ENCODE data around the gene SEBOX. TPM values are rescaled to one million over a fixed set of nuclear protein-coding genes. Genes with fewer than 3 reads are reported as not detected.

The SEBOX gene
- total and polyA plus RNA-seq, 2 donors (not counting 1 experiment from before 2014, with no cell fraction given) = not detected

DNA sequence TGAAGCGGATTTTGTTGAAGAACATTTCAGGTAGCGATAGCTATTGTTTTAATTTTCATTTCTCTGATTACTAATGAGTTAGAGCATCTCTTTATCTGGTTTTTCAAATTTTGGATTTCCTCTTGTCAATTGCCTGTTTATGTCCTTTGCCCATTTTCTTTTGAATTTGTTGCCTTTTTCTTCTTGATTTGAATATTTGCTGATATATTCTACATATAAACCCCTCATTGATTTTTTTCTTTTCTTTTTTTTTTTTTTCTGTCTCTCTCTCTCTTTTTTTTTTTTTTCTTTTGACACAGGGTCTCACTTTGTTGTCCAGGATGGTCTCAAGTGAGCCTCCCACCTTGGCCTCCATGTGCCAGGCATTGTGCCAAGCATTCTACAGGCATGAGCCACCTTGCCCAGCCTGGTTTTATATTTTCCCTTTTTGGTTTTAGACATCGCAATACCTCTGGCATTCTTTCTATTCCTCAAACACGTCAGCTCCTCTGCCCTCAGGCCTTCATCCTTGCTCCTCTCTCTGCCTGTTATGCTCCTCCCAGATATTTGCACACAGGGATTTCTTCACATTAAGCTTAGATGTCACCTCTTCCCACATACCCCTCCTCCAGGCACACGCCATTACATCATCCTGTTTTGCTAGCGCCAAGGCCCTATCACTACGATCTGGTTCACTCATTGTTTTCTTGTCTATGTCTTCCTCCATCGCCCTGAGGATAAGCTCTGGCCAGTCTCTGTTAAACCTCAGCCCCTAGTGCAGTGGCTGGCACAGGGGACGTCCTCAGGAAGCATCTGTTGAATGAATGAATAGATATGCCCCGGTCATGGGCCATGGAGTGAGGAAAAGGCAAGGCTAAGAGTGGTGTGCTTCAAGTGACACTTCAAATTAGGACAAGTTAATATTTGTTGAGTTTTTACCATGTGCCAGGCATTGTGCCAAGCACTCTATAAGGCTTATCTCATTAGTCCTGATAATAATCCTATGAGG, 15.1 kb upstream of the SEBOX start:
- peaks cover 16% of the 10 kb centered on the region for H3K79me2 ChIP-seq (ENCODE audit: control insufficient read depth, insufficient read depth, low read length)
- H2AFZ ChIP-seq (ENCODE audit: insufficient read depth, low read depth, low read length, poor library complexity, severe bottlenecking) = no peak overlapping the region
- H3K36me3 ChIP-seq (replicated peaks in 1 of 2; ENCODE audit: control extremely low read depth in 1 of 2, control insufficient read depth in 1 of 2, extremely low read depth in 1 of 2, insufficient read depth in 2 of 2, low read length in 1 of 2) = no peaks in the 10 kb centered on the region
- H3K27me3 Mint-ChIP-seq = peaks cover 23% of the 10 kb centered on the region
- peaks cover 21% of the 10 kb centered on the region for H3K4me1 Mint-ChIP-seq
- no peaks in the 10 kb centered on the region for H3K9me3 Mint-ChIP-seq (ENCODE audit: insufficient read depth)
- H3K27ac Mint-ChIP-seq = no peak overlapping the region
- no peak overlapping the region for H3K4me3 ChIP-seq (ENCODE audit: control extremely low read depth in 1 of 5, extremely low read depth in 1 of 5, insufficient read depth in 1 of 5, low read depth in 2 of 5, low read length in 4 of 5)
- H3K9ac ChIP-seq (ENCODE audit: low read length) = no peak overlapping the region
- no peak overlapping the region for H3K27ac ChIP-seq (ENCODE audit: low read length in 2 of 2)
- no peak for ATAC-seq (ENCODE audit: low read depth)
- no peak for DNase-seq
- TF ChIP-seq EZH2 (IDR thresholded peaks at IDR 0.05; ENCODE audit: borderline replicate concordance, insufficient read depth, low read depth, low read length, poor library complexity, severe bottlenecking) = no peak
- no peak for TF ChIP-seq CTCF (IDR thresholded peaks at IDR 0.05)
- peaks cover 0 to 1% (median 0%) of the 10 kb centered on the region in 3 donors for H3K9me3 ChIP-seq (ENCODE audit: control extremely low read depth in 1 of 3, control insufficient read depth in 2 of 3, insufficient read depth in 1 of 3, low read length in 2 of 3)
- H3K4me2 ChIP-seq (replicated peaks; ENCODE audit: low read depth, low read length, poor library complexity, severe bottlenecking) = no peak overlapping the region
- 69% methylated on average over 8 of the region's 10 CpGs for WGBS (ENCODE audit: insufficient coverage)
- H3K27me3 ChIP-seq (replicated peaks in 1 of 4; ENCODE audit: control extremely low read depth in 1 of 4, control insufficient read depth in 3 of 4, insufficient read depth in 4 of 4, low read length in 3 of 4) = peaks cover 0 to 22% (median 2%) of the 10 kb centered on the region in 4 experiments
- peak overlapping the region; percentile 7 for H3K4me3 Mint-ChIP-seq
- ChIA-PET POLR2A (interaction anchor here (0.6 to 0.7 kb wide), 2 partner anchors 11 to 29 kb away, joined by 7 to 8 read pairs; no protein-coding TSS in a partner anchor), CTCF (no interaction called here)
- intact Hi-C loops (cut with micrococcal nuclease) = no loop called here
- H4K20me1 ChIP-seq (ENCODE audit: control insufficient read depth, insufficient read depth, low read length, poor library complexity, severe bottlenecking) = peaks cover 14% of the 10 kb centered on the region
- H3K4me1 ChIP-seq (ENCODE audit: control insufficient read depth in 2 of 2, insufficient read depth in 2 of 2, low read length in 2 of 2) = peaks cover 11 to 14% of the 10 kb centered on the region in 2 donors

DNA sequence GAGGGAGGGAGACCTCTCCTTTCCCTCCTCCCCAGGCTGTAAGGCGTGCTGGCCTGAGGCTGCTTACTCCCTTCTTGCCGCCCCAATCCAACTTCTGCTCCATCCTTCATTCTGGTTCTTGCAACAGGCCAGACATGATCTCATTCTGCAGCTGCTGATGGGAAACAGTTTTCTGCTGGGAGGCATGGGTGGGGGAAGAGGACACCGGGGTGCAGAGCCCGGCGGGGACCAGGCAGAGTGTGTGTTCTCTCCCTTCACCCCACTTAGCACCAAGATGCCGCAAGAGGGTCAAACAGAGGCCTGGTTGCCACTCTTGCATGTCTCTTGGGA, 7.9 kb upstream of the SEBOX start:
- POLR2A ChIA-PET = no interaction called here
- H3K4me3 ChIP-seq (ENCODE audit: control extremely low read depth in 1 of 5, extremely low read depth in 1 of 5, insufficient read depth in 1 of 5, low read depth in 2 of 5, low read length in 4 of 5) = peak overlapping the region in 2 of 5 experiments; percentile 74 to 81
- peak overlapping the region; percentile 92 for H3K4me2 ChIP-seq (replicated peaks; ENCODE audit: low read depth, low read length, poor library complexity, severe bottlenecking)

More for the DNA sequence above, 7.9 kb upstream of the SEBOX start:
- H3K36me3 ChIP-seq (replicated peaks in 1 of 2; ENCODE audit: control extremely low read depth in 1 of 2, control insufficient read depth in 1 of 2, extremely low read depth in 1 of 2, insufficient read depth in 2 of 2, low read length in 1 of 2) = peaks cover 0 to 3% of the 10 kb centered on the region in 2 experiments
- ATAC-seq (ENCODE audit: low read depth) = no peak
- WGBS (ENCODE audit: insufficient coverage) = 100% methylated on average over 4 of the region's 6 CpGs
- peaks cover 22% of the 10 kb centered on the region for H4K20me1 ChIP-seq (ENCODE audit: control insufficient read depth, insufficient read depth, low read length, poor library complexity, severe bottlenecking)
- H3K79me2 ChIP-seq (ENCODE audit: control insufficient read depth, insufficient read depth, low read length) = peaks cover 8% of the 10 kb centered on the region
- H2AFZ ChIP-seq (ENCODE audit: insufficient read depth, low read depth, low read length, poor library complexity, severe bottlenecking) = no peak overlapping the region
- TF ChIP-seq CTCF (IDR thresholded peaks at IDR 0.05) = no peak
- no peak for TF ChIP-seq EZH2 (IDR thresholded peaks at IDR 0.05; ENCODE audit: borderline replicate concordance, insufficient read depth, low read depth, low read length, poor library complexity, severe bottlenecking)
- Mint-ChIP-seq H3K4me1 (peaks cover 22% of the 10 kb centered on the region), H3K4me3 (peak overlapping the region; percentile 82), H3K27ac (peak overlapping the region; percentile 65), H3K27me3 (no peaks in the 10 kb centered on the region), H3K9me3 (ENCODE audit: insufficient read depth) (no peaks in the 10 kb centered on the region)
- CTCF ChIA-PET = interaction anchor here (1.4 to 3.8 kb wide), 2 partner anchors 15 to 43 kb away, joined by 6 to 19 read pairs; partner anchors contain the start of gene POLDIP2
- intact Hi-C loops (cut with micrococcal nuclease) = loop anchor here (5.0 kb wide), 1 partner anchor 34 kb away; the partner anchor contains the start of gene SLC46A1
- no peaks in the 10 kb centered on the region for H3K27me3 ChIP-seq (replicated peaks in 1 of 4; ENCODE audit: control extremely low read depth in 1 of 4, control insufficient read depth in 3 of 4, insufficient read depth in 4 of 4, low read length in 3 of 4)
- DNase-seq = no peak
- H3K4me1 ChIP-seq (ENCODE audit: control insufficient read depth in 2 of 2, insufficient read depth in 2 of 2, low read length in 2 of 2) = peaks cover 14 to 23% of the 10 kb centered on the region in 2 donors
- peak overlapping the region; percentile 71 for H3K9ac ChIP-seq (ENCODE audit: low read length)
- no peaks in the 10 kb centered on the region for H3K9me3 ChIP-seq (ENCODE audit: control extremely low read depth in 1 of 3, control insufficient read depth in 2 of 3, insufficient read depth in 1 of 3, low read length in 2 of 3)
- H3K27ac ChIP-seq (ENCODE audit: low read length in 2 of 2) = no peak overlapping the region

Measured in B cell (primary cell).